ENCODE results near the gene PRSS57. TPM values are rescaled to one million over a fixed set of nuclear protein-coding genes. Genes with fewer than 3 reads are reported as not detected.

PRSS57 gene
- total RNA-seq, 1 donor from 2014 or later, result not detected

GRCh38 chr19:647566-648284 is 47.5 kb downstream of the PRSS57 start:
- Mint-ChIP-seq H3K9me3 (ENCODE audit: unreplicated experiment) (no peaks in the 10 kb centered on the region), H3K4me1 (ENCODE audit: unreplicated experiment) (peaks cover 2% of the 10 kb centered on the region), H3K27me3 (ENCODE audit: unreplicated experiment) (no peaks in the 10 kb centered on the region), H3K36me3 (ENCODE audit: unreplicated experiment) (peaks cover 10% of the 10 kb centered on the region), H3K4me3 (ENCODE audit: unreplicated experiment) (no peak overlapping the region), H3K27ac (ENCODE audit: unreplicated experiment) (no peak overlapping the region)
- no peak for DNase-seq (ENCODE audit: extremely low spot score, unreplicated experiment)
- TF ChIP-seq CTCF (IDR thresholded peaks at IDR 0.05), result no peak

GRCh38 chr19:646779-647565 is 48.3 kb downstream of the PRSS57 start:
- no peak for DNase-seq (ENCODE audit: extremely low spot score, unreplicated experiment)
- Mint-ChIP-seq H3K36me3 (ENCODE audit: unreplicated experiment) (peaks cover 10% of the 10 kb centered on the region), H3K27ac (ENCODE audit: unreplicated experiment) (no peak overlapping the region), H3K4me1 (ENCODE audit: unreplicated experiment) (peaks cover 2% of the 10 kb centered on the region), H3K27me3 (ENCODE audit: unreplicated experiment) (no peaks in the 10 kb centered on the region), H3K9me3 (ENCODE audit: unreplicated experiment) (no peaks in the 10 kb centered on the region), H3K4me3 (ENCODE audit: unreplicated experiment) (no peak overlapping the region)
- no peak for TF ChIP-seq CTCF (IDR thresholded peaks at IDR 0.05)

- DNase-seq (ENCODE audit: extremely low spot score, unreplicated experiment), result no peak
- peaks cover 2% of the 10 kb centered on the region for H3K4me1 Mint-ChIP-seq (ENCODE audit: unreplicated experiment)
- TF ChIP-seq CTCF (IDR thresholded peaks at IDR 0.05), result no peak
- peaks cover 10% of the 10 kb centered on the region for H3K36me3 Mint-ChIP-seq (ENCODE audit: unreplicated experiment)
- H3K4me3 Mint-ChIP-seq (ENCODE audit: unreplicated experiment), result no peak overlapping the region
- H3K9me3 Mint-ChIP-seq (ENCODE audit: unreplicated experiment), result no peaks in the 10 kb centered on the region
- peak overlapping the region; percentile 28 for H3K27ac Mint-ChIP-seq (ENCODE audit: unreplicated experiment)
- H3K27me3 Mint-ChIP-seq (ENCODE audit: unreplicated experiment), result no peaks in the 10 kb centered on the region
Observed at GRCh38 chr19:645912-646778, 49.1 kb downstream of the PRSS57 start.

GRCh38 chr19:644789-645188 is 50.5 kb downstream of the PRSS57 start:
- Mint-ChIP-seq H3K9me3 (ENCODE audit: unreplicated experiment) (no peaks in the 10 kb centered on the region), H3K4me3 (ENCODE audit: unreplicated experiment) (no peak overlapping the region), H3K27ac (ENCODE audit: unreplicated experiment) (no peak overlapping the region), H3K36me3 (ENCODE audit: unreplicated experiment) (peaks cover 8% of the 10 kb centered on the region), H3K27me3 (ENCODE audit: unreplicated experiment) (no peaks in the 10 kb centered on the region), H3K4me1 (ENCODE audit: unreplicated experiment) (peaks cover 2% of the 10 kb centered on the region)
- no peak for DNase-seq (ENCODE audit: extremely low spot score, unreplicated experiment)
- TF ChIP-seq CTCF (IDR thresholded peaks at IDR 0.05), result no peak
